ENCODE data around the gene AKAP10.
A peak's percentile ranks its signal among the peaks of the same experiment; 100 is the strongest.
"Not testable (repeated sequence)": the region's sequence is repeated elsewhere in the genome, so short reads cannot be mapped to it uniquely, and the experiment has no call there.

AKAP10 gene

GRCh38 chr17:19977293-19978208 is at the start of gene AKAP10:
TSS of gene AKAP10 (minus strand) at chr17:19977828. CDS start at chr17:19977679, 149 bp downstream.
- DNase-seq, result peak; percentile 91
- Mint-ChIP-seq H3K4me3 (peak within 1 kb of the TSS; percentile 97 to 100), H3K27me3 (no peaks in the 10 kb centered on the region), H3K9me3 (no peaks in the 10 kb centered on the region), H3K36me3 (peaks cover 12 to 17% of the 10 kb centered on the region in 2 donors), H3K4me1 (peaks cover 20 to 41% of the 10 kb centered on the region in 2 donors), H3K27ac (peak within 1 kb of the TSS; percentile 100)
- ATAC-seq (replicated peaks), result peak; percentile 86 to 88

- Mint-ChIP-seq H3K27ac (no peak overlapping the region), H3K27me3 (peaks cover 0 to 14% of the 10 kb centered on the region in 2 donors), H3K9me3 (no peaks in the 10 kb centered on the region), H3K4me3 (no peak overlapping the region), H3K4me1 (peaks cover 0 to 11% of the 10 kb centered on the region in 2 donors), H3K36me3 (no peaks in the 10 kb centered on the region)
- ATAC-seq (replicated peaks) (no peak), DNase-seq (no peak)
Observed at GRCh38 chr17:20026960-20027359, 49.3 kb upstream of the AKAP10 start.

GRCh38 chr17:20022701-20023100 is 45.1 kb upstream of the AKAP10 start:
- DNase-seq (no peak), ATAC-seq (replicated peaks) (no peak)

GRCh38 chr17:20016475-20016992 is 38.9 kb upstream of the AKAP10 start:
- not testable (repeated sequence) for H3K9me3 Mint-ChIP-seq; H3K27ac Mint-ChIP-seq; DNase-seq; H3K4me1 Mint-ChIP-seq; H3K36me3 Mint-ChIP-seq; ATAC-seq (replicated peaks); H3K4me3 Mint-ChIP-seq
- peaks cover 22 to 37% of the 10 kb centered on the region in 2 donors for H3K27me3 Mint-ChIP-seq

More at GRCh38 chr17:20022701-20023100, 45.1 kb upstream of the AKAP10 start:
- no peaks in the 10 kb centered on the region for H3K36me3 Mint-ChIP-seq
- H3K4me1 Mint-ChIP-seq, result peaks cover 0 to 10% of the 10 kb centered on the region in 2 donors
- H3K27me3 Mint-ChIP-seq, result peaks cover under 1 to 11% of the 10 kb centered on the region in 2 donors
- H3K27ac Mint-ChIP-seq, result no peak overlapping the region
- H3K4me3 Mint-ChIP-seq, result no peak overlapping the region
- no peaks in the 10 kb centered on the region for H3K9me3 Mint-ChIP-seq

- peaks cover 31 to 55% of the 10 kb centered on the region in 2 donors for H3K27me3 Mint-ChIP-seq
- peaks cover 4 to 17% of the 10 kb centered on the region in 2 donors for H3K4me1 Mint-ChIP-seq
- no peak overlapping the region for H3K27ac Mint-ChIP-seq
- no peaks in the 10 kb centered on the region for H3K9me3 Mint-ChIP-seq
- ATAC-seq (replicated peaks), result no peak
- DNase-seq, result no peak
- H3K4me3 Mint-ChIP-seq, result no peak overlapping the region
- no peaks in the 10 kb centered on the region for H3K36me3 Mint-ChIP-seq
Observed at GRCh38 chr17:20012017-20012536, 34.4 kb upstream of the AKAP10 start.

- Mint-ChIP-seq H3K36me3 (no peaks in the 10 kb centered on the region), H3K4me1 (peaks cover 4 to 17% of the 10 kb centered on the region in 2 donors), H3K27me3 (peaks cover 34 to 65% of the 10 kb centered on the region in 2 donors), H3K9me3 (no peaks in the 10 kb centered on the region), H3K27ac (no peak overlapping the region), H3K4me3 (no peak overlapping the region)
- ATAC-seq (replicated peaks) (no peak), DNase-seq (no peak)
Observed at GRCh38 chr17:20010936-20011335, 33.3 kb upstream of the AKAP10 start.

- Mint-ChIP-seq H3K27me3 (peaks cover 37 to 70% of the 10 kb centered on the region in 2 donors), H3K9me3 (no peaks in the 10 kb centered on the region), H3K4me3 (peak overlapping the region; percentile 66 to 84), H3K4me1 (peaks cover 4 to 17% of the 10 kb centered on the region in 2 donors), H3K36me3 (no peaks in the 10 kb centered on the region), H3K27ac (no peak overlapping the region)
- ATAC-seq (replicated peaks), result no peak
- no peak for DNase-seq
Observed at GRCh38 chr17:20010099-20010863, 32.7 kb upstream of the AKAP10 start.

GRCh38 chr17:20009302-20010098 is 31.9 kb upstream of the AKAP10 start, which contains the start of gene SPECC1:
TSS of gene SPECC1 (plus strand) at chr17:20009359. CDS start at chr17:20096652, 87,293 bp downstream.
- DNase-seq, result peak; percentile 86
- Mint-ChIP-seq H3K27me3 (peaks cover 37 to 72% of the 10 kb centered on the region in 2 donors), H3K4me3 (peak within 1 kb of the TSS; percentile 84 to 93), H3K36me3 (no peaks in the 10 kb centered on the region), H3K4me1 (peaks cover 4 to 17% of the 10 kb centered on the region in 2 donors), H3K9me3 (no peaks in the 10 kb centered on the region), H3K27ac (peak within 1 kb of the TSS; percentile 87)
- peak; percentile 99 for ATAC-seq (replicated peaks)

- peaks cover 35 to 69% of the 10 kb centered on the region in 2 donors for H3K27me3 Mint-ChIP-seq
- DNase-seq (no peak), ATAC-seq (replicated peaks) (no peak)
- H3K9me3 Mint-ChIP-seq, result no peaks in the 10 kb centered on the region
- H3K27ac Mint-ChIP-seq, result peak overlapping the region; percentile 87
- peak overlapping the region; percentile 84 to 93 for H3K4me3 Mint-ChIP-seq
- H3K4me1 Mint-ChIP-seq, result peaks cover 4 to 17% of the 10 kb centered on the region in 2 donors
- H3K36me3 Mint-ChIP-seq, result no peaks in the 10 kb centered on the region
Observed at GRCh38 chr17:20009052-20009301, 31.3 kb upstream of the AKAP10 start.

- Mint-ChIP-seq H3K9me3 (no peaks in the 10 kb centered on the region), H3K36me3 (no peaks in the 10 kb centered on the region), H3K27me3 (peaks cover 35 to 67% of the 10 kb centered on the region in 2 donors), H3K27ac (peak overlapping the region; percentile 87), H3K4me3 (peak overlapping the region; percentile 84 to 93), H3K4me1 (peaks cover 4 to 17% of the 10 kb centered on the region in 2 donors)
- peak; percentile 35 to 36 for ATAC-seq (replicated peaks)
- DNase-seq, result no peak
Observed at GRCh38 chr17:20008242-20009051, 30.8 kb upstream of the AKAP10 start.

GRCh38 chr17:19996502-19996901 is 18.9 kb upstream of the AKAP10 start:
- Mint-ChIP-seq H3K27ac (no peak overlapping the region), H3K36me3 (no peaks in the 10 kb centered on the region), H3K9me3 (no peaks in the 10 kb centered on the region), H3K4me1 (peaks cover 2 to 9% of the 10 kb centered on the region in 2 donors), H3K4me3 (no peak overlapping the region), H3K27me3 (peaks cover 31 to 45% of the 10 kb centered on the region in 2 donors)
- no peak for ATAC-seq (replicated peaks)
- DNase-seq, result no peak

GRCh38 chr17:19996086-19996485 is 18.5 kb upstream of the AKAP10 start:
- Mint-ChIP-seq H3K9me3 (no peaks in the 10 kb centered on the region), H3K27me3 (peaks cover 35 to 49% of the 10 kb centered on the region in 2 donors), H3K27ac (no peak overlapping the region), H3K4me3 (no peak overlapping the region), H3K4me1 (peaks cover 2 to 9% of the 10 kb centered on the region in 2 donors), H3K36me3 (no peaks in the 10 kb centered on the region)
- ATAC-seq (replicated peaks), result no peak
- DNase-seq, result no peak

Data from stimulated activated naive B cell treated with anti-CD40 and anti-IgM and Interleukin-4, amounts not matched to agents 10 μg/mL and 1 μg/mL and 100 μg/mL, for 72 hours (primary cell).